HepG2 (cell line): ENCODE measurements around the gene SLC11A1. TPM values are rescaled to one million over a fixed set of nuclear protein-coding genes. Genes with fewer than 3 reads are reported as not detected.

Source experiments
- CBX5 ChIP-seq: sonication (generic); formaldehyde crosslinking; IDR thresholded peaks from 2 replicates; pipeline ENCODE4 v1.4.0; 2020; ENCODE audit warnings: missing genetic modification reagents, borderline replicate concordance
- HDAC1 ChIP-seq: sonication (generic); formaldehyde crosslinking; IDR thresholded peaks from 2 replicates; pipeline ENCODE4 v1.5.1; 2020; ENCODE audit warnings: mild to moderate bottlenecking, missing genetic modification reagents
- HOXA5 ChIP-seq: sonication (generic); formaldehyde crosslinking; IDR thresholded peaks from 2 replicates; pipeline ENCODE4 v1.4.0; 2020; ENCODE audit warnings: missing genetic modification reagents
- KLF13 ChIP-seq: sonication (generic); formaldehyde crosslinking; IDR thresholded peaks from 2 replicates; pipeline ENCODE4 v1.4.0; 2020; ENCODE audit warnings: mild to moderate bottlenecking, missing genetic modification reagents
- MIER3 ChIP-seq: IDR thresholded peaks from 2 replicates; pipeline ENCODE4 v1.6.1; 2016; ENCODE audit warnings: missing compliant biosample characterization, borderline replicate concordance
- MYC ChIP-seq: sonication (generic); formaldehyde crosslinking; IDR thresholded peaks from 2 replicates; pipeline ENCODE4 v1.9.0; 2021; ENCODE audit warnings: missing genetic modification reagents, borderline replicate concordance
- NFYB ChIP-seq: sonication (generic); formaldehyde crosslinking; IDR thresholded peaks from 2 replicates; pipeline ENCODE4 v1.4.0; 2020; ENCODE audit warnings: missing genetic modification reagents
- NONO ChIP-seq, 2 experiments: fragments of 450-650 bp in 1 of 2; sonication (generic) in 1 of 2; formaldehyde crosslinking in 1 of 2; IDR thresholded peaks in 1 of 2; conservative IDR thresholded peaks in 1 of 2; 2 replicates each; pipeline versions ENCODE4 v1.6.1 to v1.8.0; 2017 to 2022; ENCODE audit warnings: mild to moderate bottlenecking in 1 of 2, missing genetic modification reagents in 1 of 2, moderate library complexity in 1 of 2
- RBAK ChIP-seq: sonication (generic); formaldehyde crosslinking; IDR thresholded peaks from 2 replicates; pipeline ENCODE4 v1.5.1; 2020; ENCODE audit warnings: mild to moderate bottlenecking, missing genetic modification reagents
- RFX1 ChIP-seq: fragments of 450-650 bp; IDR thresholded peaks from 2 replicates; pipeline ENCODE4 v1.6.1; 2017
- SAP130 ChIP-seq: IDR thresholded peaks from 2 replicates; pipeline ENCODE4 v1.6.1; 2016; ENCODE audit warnings: low read depth
- TCF12 ChIP-seq, 2 experiments: fragments of 450-650 bp in 1 of 2; sonication (generic) in 1 of 2; formaldehyde crosslinking in 1 of 2; IDR thresholded peaks; 2 replicates each; pipeline versions ENCODE4 v1.6.1 to v1.8.0; 2017 to 2022; ENCODE audit warnings: antibody characterized with exemption in 1 of 2, mild to moderate bottlenecking in 1 of 2, missing genetic modification reagents in 1 of 2, moderate library complexity in 1 of 2
- U2AF1 ChIP-seq: fragments of 200-400 bp; formaldehyde crosslinking; optimal IDR thresholded peaks from 2 replicates; pipeline ENCODE3; 2017; ENCODE audit warnings: mild to moderate bottlenecking, low read depth, low read length
- ZNF563 ChIP-seq: sonication (generic); formaldehyde crosslinking; IDR thresholded peaks from 2 replicates; pipeline ENCODE4 v1.8.0; 2022; ENCODE audit warnings: mild to moderate bottlenecking, moderate library complexity, missing genetic modification reagents
- ZNF589 ChIP-seq: sonication (generic); formaldehyde crosslinking; conservative IDR thresholded peaks from 2 replicates; pipeline ENCODE4 v1.8.0; 2022; ENCODE audit warnings: mild to moderate bottlenecking, moderate library complexity, missing genetic modification reagents
- polyA plus RNA-seq, 8 experiments: library from polyadenylated mRNA; depleted of rRNA in 3 of 8; stranded (reverse) in 7 of 8; unstranded in 1 of 8; fragments of >200 nt; fragmentation: Illumina TruSeq in 4 of 8; extraction: Trizol in 4 of 8; gene quantifications; 2 replicates each; pipeline versions ENCODE4 v1.2.1 to v1.2.3, GENCODE V29; 2011 to 2016; ENCODE audit warnings: low read depth in 4 of 8, missing spikeins in 1 of 8, mixed read lengths in 1 of 8; ENCODE audit not compliant: insufficient read depth in 1 of 8
- total RNA-seq, 5 experiments: library from RNA; depleted of rRNA; stranded (reverse); fragments of >200 nt; fragmentation: Illumina TruSeq; extraction: Trizol; gene quantifications; 2 replicates each; pipeline ENCODE4 v1.2.3, GENCODE V29; 2016; ENCODE audit warnings: low read depth in 1 of 5
- TF ChIP-seq, protein P1 (sequence below), 2 experiments: IDR thresholded peaks; 2 replicates each; pipeline ENCODE4 v1.6.1; 2011 to 2012; ENCODE audit warnings: low read length in 2 of 2, borderline replicate concordance in 1 of 2, low read depth in 1 of 2, mild to moderate bottlenecking in 1 of 2, moderate library complexity in 1 of 2
- TF ChIP-seq, protein P2 (sequence below): sonication (generic); formaldehyde crosslinking; conservative IDR thresholded peaks from 2 replicates; pipeline ENCODE4 v1.8.0; 2022; ENCODE audit warnings: mild to moderate bottlenecking, moderate library complexity, missing genetic modification reagents
- TF ChIP-seq, protein P3 (sequence below): sonication (generic); formaldehyde crosslinking; IDR thresholded peaks from 2 replicates; pipeline ENCODE4 v1.4.0; 2020; ENCODE audit warnings: missing genetic modification reagents, borderline replicate concordance

Gene SLC11A1
- total and polyA plus RNA-seq, 2 of the 13 experiments (the other 11 are each of a cell fraction or from before 2014, with no cell fraction given), result 0.33 to 2.3 TPM

DNA sequence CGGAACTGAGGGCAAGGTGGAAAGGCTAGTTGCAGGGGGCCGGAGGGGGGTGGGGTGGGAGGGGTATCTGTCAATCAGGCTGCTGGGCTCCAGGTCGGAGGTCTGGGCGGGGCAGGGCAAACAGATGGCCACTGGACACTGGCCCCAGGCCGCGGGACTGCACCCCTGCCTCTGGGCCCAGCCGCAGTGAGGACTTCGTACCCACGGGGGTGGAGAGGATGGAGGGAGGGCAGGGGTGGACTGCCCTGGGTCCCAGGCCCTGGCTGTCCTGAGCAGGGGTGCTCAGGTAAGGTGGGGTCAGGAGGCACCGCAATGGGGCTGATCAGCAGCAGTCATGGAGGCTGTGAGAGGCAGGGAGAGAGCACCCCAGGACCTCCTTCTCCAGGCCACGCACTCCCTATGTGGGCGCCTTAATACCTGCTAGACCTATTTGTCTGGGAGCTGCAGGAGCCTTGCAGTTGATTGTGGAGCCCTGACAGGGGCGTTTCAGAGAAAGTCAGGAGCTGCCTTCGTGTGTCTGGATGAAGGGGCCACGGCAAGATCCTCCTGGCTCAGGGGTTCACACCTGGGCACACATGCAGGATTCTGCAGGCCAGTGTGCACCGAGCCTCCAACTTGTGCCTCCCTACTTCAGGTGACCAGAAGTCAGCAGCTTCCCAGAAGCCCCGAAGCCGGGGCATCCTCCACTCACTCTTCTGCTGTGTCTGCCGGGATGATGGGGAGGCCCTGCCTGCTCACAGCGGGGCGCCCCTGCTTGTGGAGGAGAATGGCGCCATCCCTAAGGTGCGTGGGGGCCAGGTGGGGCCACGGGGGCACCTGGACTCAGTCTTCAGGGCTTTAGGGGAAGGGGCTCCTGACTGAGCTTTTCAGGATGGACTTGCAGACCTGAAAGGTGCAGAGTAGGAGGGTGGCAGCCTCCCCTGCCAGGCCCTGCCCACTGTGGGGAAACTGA is 19.1 kb downstream of the SLC11A1 start (continued):
- TF ChIP-seq, protein P1, sequence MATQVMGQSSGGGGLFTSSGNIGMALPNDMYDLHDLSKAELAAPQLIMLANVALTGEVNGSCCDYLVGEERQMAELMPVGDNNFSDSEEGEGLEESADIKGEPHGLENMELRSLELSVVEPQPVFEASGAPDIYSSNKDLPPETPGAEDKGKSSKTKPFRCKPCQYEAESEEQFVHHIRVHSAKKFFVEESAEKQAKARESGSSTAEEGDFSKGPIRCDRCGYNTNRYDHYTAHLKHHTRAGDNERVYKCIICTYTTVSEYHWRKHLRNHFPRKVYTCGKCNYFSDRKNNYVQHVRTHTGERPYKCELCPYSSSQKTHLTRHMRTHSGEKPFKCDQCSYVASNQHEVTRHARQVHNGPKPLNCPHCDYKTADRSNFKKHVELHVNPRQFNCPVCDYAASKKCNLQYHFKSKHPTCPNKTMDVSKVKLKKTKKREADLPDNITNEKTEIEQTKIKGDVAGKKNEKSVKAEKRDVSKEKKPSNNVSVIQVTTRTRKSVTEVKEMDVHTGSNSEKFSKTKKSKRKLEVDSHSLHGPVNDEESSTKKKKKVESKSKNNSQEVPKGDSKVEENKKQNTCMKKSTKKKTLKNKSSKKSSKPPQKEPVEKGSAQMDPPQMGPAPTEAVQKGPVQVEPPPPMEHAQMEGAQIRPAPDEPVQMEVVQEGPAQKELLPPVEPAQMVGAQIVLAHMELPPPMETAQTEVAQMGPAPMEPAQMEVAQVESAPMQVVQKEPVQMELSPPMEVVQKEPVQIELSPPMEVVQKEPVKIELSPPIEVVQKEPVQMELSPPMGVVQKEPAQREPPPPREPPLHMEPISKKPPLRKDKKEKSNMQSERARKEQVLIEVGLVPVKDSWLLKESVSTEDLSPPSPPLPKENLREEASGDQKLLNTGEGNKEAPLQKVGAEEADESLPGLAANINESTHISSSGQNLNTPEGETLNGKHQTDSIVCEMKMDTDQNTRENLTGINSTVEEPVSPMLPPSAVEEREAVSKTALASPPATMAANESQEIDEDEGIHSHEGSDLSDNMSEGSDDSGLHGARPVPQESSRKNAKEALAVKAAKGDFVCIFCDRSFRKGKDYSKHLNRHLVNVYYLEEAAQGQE (IDR thresholded peaks at IDR 0.05; ENCODE audit: borderline replicate concordance in 1 of 2, low read depth in 1 of 2, low read length in 2 of 2), result no peak
- TF ChIP-seq TCF12 (IDR thresholded peaks at IDR 0.05) (no peak), TCF12 (CRISPR knock-in tag; IDR thresholded peaks at IDR 0.05) (peak; percentile 67; the same call in 1 of the 2 replicates), HOXA5 (CRISPR knock-in tag) (no peak), RBAK (CRISPR knock-in tag) (peak; percentile 33; the same call in 1 of the 2 replicates), MIER3 (peak; percentile 97), U2AF1 (no peak), ZNF589 (no peak), CBX5 (CRISPR knock-in tag) (peak; percentile 90; the same call in 1 of the 2 replicates), SAP130 (CRISPR knock-in tag) (peak; percentile 96), NFYB (peak; percentile 49; the same call in 1 of the 2 replicates), KLF13 (peak; percentile 23; the same call in 1 of the 2 replicates), MYC (CRISPR knock-in tag) (peak; percentile 86), RFX1 (no peak), NONO (IDR thresholded peaks at IDR 0.05) (no peak), NONO (CRISPR knock-in tag; conservative IDR thresholded peaks at IDR 0.05) (peak; percentile 92), ZNF563 (CRISPR knock-in tag) (no peak), HDAC1 (CRISPR knock-in tag) (peak; percentile 93)
- TF ChIP-seq, protein P2, sequence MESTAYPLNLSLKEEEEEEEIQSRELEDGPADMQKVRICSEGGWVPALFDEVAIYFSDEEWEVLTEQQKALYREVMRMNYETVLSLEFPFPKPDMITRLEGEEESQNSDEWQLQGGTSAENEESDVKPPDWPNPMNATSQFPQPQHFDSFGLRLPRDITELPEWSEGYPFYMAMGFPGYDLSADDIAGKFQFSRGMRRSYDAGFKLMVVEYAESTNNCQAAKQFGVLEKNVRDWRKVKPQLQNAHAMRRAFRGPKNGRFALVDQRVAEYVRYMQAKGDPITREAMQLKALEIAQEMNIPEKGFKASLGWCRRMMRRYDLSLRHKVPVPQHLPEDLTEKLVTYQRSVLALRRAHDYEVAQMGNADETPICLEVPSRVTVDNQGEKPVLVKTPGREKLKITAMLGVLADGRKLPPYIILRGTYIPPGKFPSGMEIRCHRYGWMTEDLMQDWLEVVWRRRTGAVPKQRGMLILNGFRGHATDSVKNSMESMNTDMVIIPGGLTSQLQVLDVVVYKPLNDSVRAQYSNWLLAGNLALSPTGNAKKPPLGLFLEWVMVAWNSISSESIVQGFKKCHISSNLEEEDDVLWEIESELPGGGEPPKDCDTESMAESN (CRISPR knock-in tag), result peak; percentile 91; the same call in 1 of the 2 replicates
- TF ChIP-seq, protein P3, sequence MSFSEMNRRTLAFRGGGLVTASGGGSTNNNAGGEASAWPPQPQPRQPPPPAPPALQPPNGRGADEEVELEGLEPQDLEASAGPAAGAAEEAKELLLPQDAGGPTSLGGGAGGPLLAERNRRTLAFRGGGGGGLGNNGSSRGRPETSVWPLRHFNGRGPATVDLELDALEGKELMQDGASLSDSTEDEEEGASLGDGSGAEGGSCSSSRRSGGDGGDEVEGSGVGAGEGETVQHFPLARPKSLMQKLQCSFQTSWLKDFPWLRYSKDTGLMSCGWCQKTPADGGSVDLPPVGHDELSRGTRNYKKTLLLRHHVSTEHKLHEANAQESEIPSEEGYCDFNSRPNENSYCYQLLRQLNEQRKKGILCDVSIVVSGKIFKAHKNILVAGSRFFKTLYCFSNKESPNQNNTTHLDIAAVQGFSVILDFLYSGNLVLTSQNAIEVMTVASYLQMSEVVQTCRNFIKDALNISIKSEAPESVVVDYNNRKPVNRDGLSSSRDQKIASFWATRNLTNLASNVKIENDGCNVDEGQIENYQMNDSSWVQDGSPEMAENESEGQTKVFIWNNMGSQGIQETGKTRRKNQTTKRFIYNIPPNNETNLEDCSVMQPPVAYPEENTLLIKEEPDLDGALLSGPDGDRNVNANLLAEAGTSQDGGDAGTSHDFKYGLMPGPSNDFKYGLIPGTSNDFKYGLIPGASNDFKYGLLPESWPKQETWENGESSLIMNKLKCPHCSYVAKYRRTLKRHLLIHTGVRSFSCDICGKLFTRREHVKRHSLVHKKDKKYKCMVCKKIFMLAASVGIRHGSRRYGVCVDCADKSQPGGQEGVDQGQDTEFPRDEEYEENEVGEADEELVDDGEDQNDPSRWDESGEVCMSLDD (CRISPR knock-in tag), result peak; percentile 75; the same call in 1 of the 2 replicates
